ENCODE data around the gene NPL.

DNA sequence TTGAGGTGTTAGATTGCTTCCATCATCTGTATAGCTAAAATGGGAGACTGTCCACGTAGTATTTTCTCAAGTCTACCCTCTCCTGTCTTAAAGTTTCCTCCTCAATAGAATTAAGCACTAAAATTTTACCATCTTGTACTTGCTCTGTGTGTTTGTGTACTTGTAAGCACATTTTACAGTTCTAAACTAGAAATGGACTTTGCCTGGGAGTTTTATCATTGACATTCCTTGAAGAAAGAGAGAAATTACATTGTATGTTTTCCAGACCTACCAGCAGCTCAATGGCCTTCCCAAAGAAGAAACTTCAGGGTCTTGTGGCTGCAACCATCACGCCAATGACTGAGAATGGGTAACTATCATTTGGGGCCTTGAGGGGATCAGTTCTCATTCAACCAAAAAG is 4.5 kb downstream of the NPL start:
- TF ChIP-seq, protein P1, sequence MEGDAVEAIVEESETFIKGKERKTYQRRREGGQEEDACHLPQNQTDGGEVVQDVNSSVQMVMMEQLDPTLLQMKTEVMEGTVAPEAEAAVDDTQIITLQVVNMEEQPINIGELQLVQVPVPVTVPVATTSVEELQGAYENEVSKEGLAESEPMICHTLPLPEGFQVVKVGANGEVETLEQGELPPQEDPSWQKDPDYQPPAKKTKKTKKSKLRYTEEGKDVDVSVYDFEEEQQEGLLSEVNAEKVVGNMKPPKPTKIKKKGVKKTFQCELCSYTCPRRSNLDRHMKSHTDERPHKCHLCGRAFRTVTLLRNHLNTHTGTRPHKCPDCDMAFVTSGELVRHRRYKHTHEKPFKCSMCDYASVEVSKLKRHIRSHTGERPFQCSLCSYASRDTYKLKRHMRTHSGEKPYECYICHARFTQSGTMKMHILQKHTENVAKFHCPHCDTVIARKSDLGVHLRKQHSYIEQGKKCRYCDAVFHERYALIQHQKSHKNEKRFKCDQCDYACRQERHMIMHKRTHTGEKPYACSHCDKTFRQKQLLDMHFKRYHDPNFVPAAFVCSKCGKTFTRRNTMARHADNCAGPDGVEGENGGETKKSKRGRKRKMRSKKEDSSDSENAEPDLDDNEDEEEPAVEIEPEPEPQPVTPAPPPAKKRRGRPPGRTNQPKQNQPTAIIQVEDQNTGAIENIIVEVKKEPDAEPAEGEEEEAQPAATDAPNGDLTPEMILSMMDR (IDR thresholded peaks at IDR 0.05), result no peak
- no peak for TF ChIP-seq POLR2A (IDR thresholded peaks at IDR 0.05)

Measured in thyroid gland (tissue), 4 donors.